DND-41 (cell line): ENCODE results near the gene MYO5C.

ENCODE experiments used
- ATAC-seq: fragments of 200-7000 bp; cut with Tn5 transposase; 3 replicates; pipeline ENCODE4 v1.9.1; 2021; ENCODE audit warnings: low read depth; ENCODE audit not compliant: insufficient read depth
- DNase-seq: peaks from one replicate; pipeline ENCODE4 v3.0.0-alpha.2; 2020
- H2AFZ ChIP-seq: 2 replicates; pipeline ENCODE4 v1.6.0; 2012; ENCODE audit warnings: low read depth, low read length
- H3K27ac ChIP-seq: 2 replicates; pipeline ENCODE4 v1.5.1; 2012; ENCODE audit warnings: low read length, inconsistent platforms
- H3K27me3 ChIP-seq: fragments of 200-600 bp; sonication (generic); 2 replicates; pipeline ENCODE4 v1.6.0; 2012; ENCODE audit warnings: low read length, mild to moderate bottlenecking, inconsistent platforms; ENCODE audit not compliant: insufficient read depth, poor library complexity
- H3K36me3 ChIP-seq: 2 replicates; pipeline ENCODE4 v1.5.1; 2012; ENCODE audit warnings: low read length, inconsistent platforms; ENCODE audit not compliant: insufficient read depth
- H3K4me1 ChIP-seq: 2 replicates; pipeline ENCODE4 v1.5.1; 2012; ENCODE audit warnings: mild to moderate bottlenecking, low read length; ENCODE audit not compliant: insufficient read depth
- H3K4me2 ChIP-seq: 2 replicates; pipeline ENCODE4 v1.6.0; 2012; ENCODE audit warnings: mild to moderate bottlenecking, moderate library complexity, low read length, inconsistent platforms; ENCODE audit not compliant: insufficient read depth
- H3K4me3 ChIP-seq, 2 experiments: fragments of 200-600 bp in 1 of 2; shearing (Covaris generic) in 1 of 2; 2 replicates each; pipeline ENCODE4 v1.5.1; 2012 to 2016; ENCODE audit warnings: inconsistent platforms in 2 of 2, low read length in 2 of 2, mild to moderate bottlenecking in 2 of 2, low read depth in 1 of 2, moderate library complexity in 1 of 2
- H3K79me2 ChIP-seq: 2 replicates; pipeline ENCODE4 v1.6.0; 2012; ENCODE audit warnings: low read length, inconsistent platforms; ENCODE audit not compliant: insufficient read depth
- H3K9ac ChIP-seq: 2 replicates; pipeline ENCODE4 v1.6.0; 2012; ENCODE audit warnings: low read depth, mild to moderate bottlenecking, inconsistent platforms, low read length, moderate library complexity
- H3K9me3 ChIP-seq: 2 replicates; pipeline ENCODE4 v1.5.1; 2012; ENCODE audit warnings: low read length, moderate library complexity, mild to moderate bottlenecking, inconsistent platforms; ENCODE audit not compliant: insufficient read depth, severe bottlenecking
- H4K20me1 ChIP-seq: 2 replicates; pipeline ENCODE4 v1.6.0; 2012; ENCODE audit warnings: low read length; ENCODE audit not compliant: insufficient read depth
- EZH2 ChIP-seq: IDR thresholded peaks from 3 replicates; pipeline ENCODE4 v1.6.1; 2012; ENCODE audit warnings: borderline replicate concordance, low read depth, mild to moderate bottlenecking, moderate library complexity, low read length, inconsistent platforms; ENCODE audit not compliant: severe bottlenecking
- TF ChIP-seq, protein P1 (sequence below): IDR thresholded peaks from 2 replicates; pipeline ENCODE4 v1.5.1; 2012; ENCODE audit warnings: borderline replicate concordance, low read length, moderate library complexity, mild to moderate bottlenecking; ENCODE audit not compliant: poor library complexity, severe bottlenecking; ENCODE audit errors: extremely low read depth

Gene MYO5C

GRCh38 chr15:52255008-52255407, 40.6 kb downstream of the MYO5C start:
- ATAC-seq: no peak

DNA sequence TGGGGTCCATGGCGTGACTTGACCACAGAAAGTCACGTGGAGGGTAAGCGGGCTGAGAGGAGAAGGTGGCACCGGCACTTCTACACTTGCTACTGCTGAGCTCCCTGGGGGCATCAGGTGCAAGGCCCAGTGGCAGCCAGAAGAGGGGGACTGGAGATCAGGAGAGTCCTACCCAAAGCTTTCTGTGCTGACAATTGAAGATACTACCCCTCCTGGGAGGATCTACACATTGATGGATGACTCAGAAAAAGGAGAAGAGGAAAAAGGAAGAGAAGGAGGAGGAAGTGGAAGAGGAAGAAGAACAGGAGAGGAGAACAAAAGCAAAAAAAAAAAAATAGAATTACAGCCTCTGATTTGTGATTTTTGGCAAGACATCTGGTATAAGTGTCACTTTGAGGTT, 41.2 kb downstream of the MYO5C start:
- H2AFZ ChIP-seq: no peak overlapping the region
- ATAC-seq: no peak
- no peaks in the 10 kb centered on the region for H3K36me3 ChIP-seq
- no peak overlapping the region for H3K4me3 ChIP-seq
- H3K4me2 ChIP-seq: no peak overlapping the region
- no peaks in the 10 kb centered on the region for H3K79me2 ChIP-seq
- DNase-seq: no peak
- H3K27ac ChIP-seq: no peak overlapping the region
- H3K27me3 ChIP-seq: no peaks in the 10 kb centered on the region
- no peaks in the 10 kb centered on the region for H3K9me3 ChIP-seq
- H3K4me1 ChIP-seq: peaks cover 9% of the 10 kb centered on the region
- TF ChIP-seq, protein P1, sequence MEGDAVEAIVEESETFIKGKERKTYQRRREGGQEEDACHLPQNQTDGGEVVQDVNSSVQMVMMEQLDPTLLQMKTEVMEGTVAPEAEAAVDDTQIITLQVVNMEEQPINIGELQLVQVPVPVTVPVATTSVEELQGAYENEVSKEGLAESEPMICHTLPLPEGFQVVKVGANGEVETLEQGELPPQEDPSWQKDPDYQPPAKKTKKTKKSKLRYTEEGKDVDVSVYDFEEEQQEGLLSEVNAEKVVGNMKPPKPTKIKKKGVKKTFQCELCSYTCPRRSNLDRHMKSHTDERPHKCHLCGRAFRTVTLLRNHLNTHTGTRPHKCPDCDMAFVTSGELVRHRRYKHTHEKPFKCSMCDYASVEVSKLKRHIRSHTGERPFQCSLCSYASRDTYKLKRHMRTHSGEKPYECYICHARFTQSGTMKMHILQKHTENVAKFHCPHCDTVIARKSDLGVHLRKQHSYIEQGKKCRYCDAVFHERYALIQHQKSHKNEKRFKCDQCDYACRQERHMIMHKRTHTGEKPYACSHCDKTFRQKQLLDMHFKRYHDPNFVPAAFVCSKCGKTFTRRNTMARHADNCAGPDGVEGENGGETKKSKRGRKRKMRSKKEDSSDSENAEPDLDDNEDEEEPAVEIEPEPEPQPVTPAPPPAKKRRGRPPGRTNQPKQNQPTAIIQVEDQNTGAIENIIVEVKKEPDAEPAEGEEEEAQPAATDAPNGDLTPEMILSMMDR: peak; percentile 22
- TF ChIP-seq EZH2: no peak
- H3K9ac ChIP-seq: no peak overlapping the region
- no peaks in the 10 kb centered on the region for H4K20me1 ChIP-seq

More at GRCh38 chr15:52255008-52255407, 40.6 kb downstream of the MYO5C start:
- DNase-seq: no peak
- no peak overlapping the region for H2AFZ ChIP-seq
- TF ChIP-seq, protein P1: no peak
- TF ChIP-seq EZH2: no peak
- H3K36me3 ChIP-seq: no peaks in the 10 kb centered on the region
- no peaks in the 10 kb centered on the region for H3K79me2 ChIP-seq
- H3K9ac ChIP-seq: no peak overlapping the region
- H3K9me3 ChIP-seq: no peaks in the 10 kb centered on the region
- no peak overlapping the region for H3K4me2 ChIP-seq
- no peak overlapping the region for H3K27ac ChIP-seq
- H3K4me3 ChIP-seq: no peak overlapping the region
- no peaks in the 10 kb centered on the region for H4K20me1 ChIP-seq
- H3K27me3 ChIP-seq: no peaks in the 10 kb centered on the region
- peaks cover 9% of the 10 kb centered on the region for H3K4me1 ChIP-seq

- no peak for DNase-seq
- Histone ChIP-seq H3K27ac (no peak overlapping the region), H3K9ac (no peak overlapping the region), H2AFZ (no peak overlapping the region), H3K4me2 (no peak overlapping the region), H3K79me2 (no peaks in the 10 kb centered on the region), H3K9me3 (no peaks in the 10 kb centered on the region), H3K4me1 (peaks cover 9% of the 10 kb centered on the region), H3K36me3 (no peaks in the 10 kb centered on the region), H4K20me1 (no peaks in the 10 kb centered on the region), H3K27me3 (no peaks in the 10 kb centered on the region), H3K4me3 (no peak overlapping the region)
- TF ChIP-seq, protein P1: no peak
- TF ChIP-seq EZH2: no peak
- no peak for ATAC-seq
These were observed 42.8 kb downstream of the MYO5C start for GRCh38 chr15:52252781-52253180.

GRCh38 chr15:52251144-52251860, 44.3 kb downstream of the MYO5C start:
- Histone ChIP-seq H3K4me2 (no peak overlapping the region), H3K9me3 (no peaks in the 10 kb centered on the region), H3K4me1 (no peaks in the 10 kb centered on the region), H3K9ac (no peak overlapping the region), H4K20me1 (no peaks in the 10 kb centered on the region), H3K27me3 (peaks cover 3% of the 10 kb centered on the region), H3K27ac (no peak overlapping the region), H2AFZ (no peak overlapping the region), H3K4me3 (no peak overlapping the region), H3K79me2 (no peaks in the 10 kb centered on the region), H3K36me3 (no peaks in the 10 kb centered on the region)
- no peak for TF ChIP-seq EZH2
- TF ChIP-seq, protein P1: no peak
- DNase-seq: no peak
- no peak for ATAC-seq
